Stimulated activated CD4-positive, alpha-beta T cell treated with anti-CD3 and anti-CD28 coated beads, TNF-alpha, amount 100 ng/mL, for 1 hour (primary cell): ENCODE measurements around the gene EPB41L4B.
"Not testable (repeated sequence)": the region's sequence is repeated elsewhere in the genome, so short reads cannot be mapped to it uniquely, and the experiment has no call there.

Experiments used
- DNase-seq, 3 donors: peaks; one replicate each; pipeline ENCODE4 v3.0.0-alpha.2; 2020; ENCODE audit warnings: low read depth in 3 of 3, low spot score in 1 of 3

EPB41L4B gene

GRCh38 chr9:109301012-109301411 is 19.8 kb downstream of the EPB41L4B start:
- no peak for DNase-seq

DNA sequence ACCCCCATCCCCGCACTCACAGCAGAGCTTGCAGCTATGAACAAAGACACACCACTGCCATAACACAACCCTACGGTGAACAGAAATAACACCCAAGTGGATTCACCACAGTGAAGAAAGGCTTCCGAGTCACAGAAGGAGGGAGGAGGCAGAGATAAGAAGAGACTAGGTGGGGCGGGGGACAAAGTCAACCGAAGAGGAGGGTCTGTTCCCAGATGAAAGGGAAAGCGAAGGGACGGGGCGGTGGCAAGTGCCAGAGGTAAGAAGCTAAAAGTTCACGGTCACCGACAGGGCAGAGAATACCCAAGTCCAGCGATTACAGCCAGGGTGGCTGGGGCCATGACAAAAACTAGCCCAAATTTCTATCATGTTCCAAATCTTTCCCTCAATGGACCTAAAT is 21.0 kb downstream of the EPB41L4B start:
- DNase-seq, result no peak

GRCh38 chr9:109297899-109298298 is 23.0 kb downstream of the EPB41L4B start:
- DNase-seq, result no peak

GRCh38 chr9:109295221-109296130 is 25.4 kb downstream of the EPB41L4B start:
- DNase-seq, result no peak

DNA sequence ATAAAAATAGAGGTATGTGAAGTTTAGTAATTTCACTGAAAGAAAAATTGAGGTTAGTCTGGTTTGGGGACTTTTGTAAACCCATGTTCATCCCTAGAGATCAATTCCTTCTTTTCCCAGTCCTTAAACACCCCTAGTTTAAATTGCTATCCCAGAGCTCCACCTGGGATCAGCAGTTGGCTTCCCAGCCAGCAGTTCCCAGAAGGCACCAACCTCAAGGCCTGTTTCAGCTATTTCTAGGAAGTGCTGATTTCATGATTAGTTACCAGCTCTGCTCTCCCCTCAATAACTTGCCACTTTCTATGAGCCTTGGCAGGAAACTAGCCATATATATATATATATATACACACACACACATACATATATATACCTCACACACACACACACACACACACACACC is 30.5 kb downstream of the EPB41L4B start:
- no peak for DNase-seq

DNA sequence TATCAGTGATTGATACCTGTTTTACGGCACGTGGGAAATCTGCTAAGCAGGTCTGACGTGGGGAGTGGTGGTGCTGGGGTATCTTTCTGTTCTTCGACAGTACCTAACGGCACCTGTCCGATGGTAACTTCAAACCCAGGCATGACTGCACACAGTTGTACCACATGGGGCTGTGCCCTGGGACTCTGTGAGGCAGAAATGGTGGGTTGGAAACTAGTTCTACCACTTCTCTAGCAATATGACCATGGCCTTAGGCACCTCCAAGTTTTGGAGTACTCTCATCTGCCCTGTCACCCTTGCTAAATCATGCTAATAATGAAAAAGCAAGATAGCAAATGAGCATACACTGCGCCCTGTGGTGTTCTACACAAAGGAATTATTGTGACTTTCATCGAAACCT is 30.9 kb downstream of the EPB41L4B start:
- no peak for DNase-seq

GRCh38 chr9:109289186-109289585 is 31.7 kb downstream of the EPB41L4B start:
- no peak for DNase-seq

GRCh38 chr9:109286981-109287380 is 33.9 kb downstream of the EPB41L4B start:
- DNase-seq, result no peak

DNA sequence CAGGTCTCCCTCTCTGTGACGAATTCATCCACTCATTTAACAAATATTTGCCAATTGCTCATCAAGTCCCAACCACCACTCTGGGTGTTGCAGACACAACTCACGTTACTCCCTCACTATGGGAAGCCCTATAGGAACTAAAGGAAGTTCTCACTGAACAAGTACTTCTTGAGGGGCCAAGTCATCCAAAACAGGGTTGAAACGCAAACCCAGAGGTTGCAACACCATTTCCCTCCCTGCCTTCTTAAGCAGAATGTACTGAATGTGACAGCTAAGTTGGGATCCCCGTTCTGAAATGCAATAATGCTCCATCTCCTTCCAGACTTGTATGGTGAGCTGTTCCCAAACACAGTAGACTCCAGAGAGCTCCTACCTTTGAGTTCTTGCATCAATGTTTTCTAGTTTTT is 34.3 kb downstream of the EPB41L4B start:
- DNase-seq, result no peak

- not testable (repeated sequence) for DNase-seq
Measured at GRCh38 chr9:109283672-109284071, 37.2 kb downstream of the EPB41L4B start.

DNA sequence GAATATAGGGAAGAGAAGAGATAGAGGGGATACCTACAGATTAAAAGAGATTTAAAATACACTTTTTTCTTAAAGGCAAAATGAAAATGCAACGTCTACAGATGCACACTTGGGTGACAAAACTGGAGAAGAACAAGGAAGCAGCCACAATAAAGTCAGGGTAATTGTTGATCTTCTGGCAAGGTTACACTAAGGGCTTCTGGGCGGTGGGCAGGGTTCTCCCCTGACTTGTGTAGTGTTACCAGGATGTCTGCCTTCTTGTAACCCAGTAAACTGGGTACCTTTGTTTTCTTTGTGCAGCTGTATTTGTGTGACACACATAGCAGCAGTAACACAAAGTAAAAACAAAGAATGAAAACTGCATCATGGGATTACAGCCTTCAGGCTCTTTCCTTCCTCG is 37.8 kb downstream of the EPB41L4B start:
- DNase-seq, result no peak

DNA sequence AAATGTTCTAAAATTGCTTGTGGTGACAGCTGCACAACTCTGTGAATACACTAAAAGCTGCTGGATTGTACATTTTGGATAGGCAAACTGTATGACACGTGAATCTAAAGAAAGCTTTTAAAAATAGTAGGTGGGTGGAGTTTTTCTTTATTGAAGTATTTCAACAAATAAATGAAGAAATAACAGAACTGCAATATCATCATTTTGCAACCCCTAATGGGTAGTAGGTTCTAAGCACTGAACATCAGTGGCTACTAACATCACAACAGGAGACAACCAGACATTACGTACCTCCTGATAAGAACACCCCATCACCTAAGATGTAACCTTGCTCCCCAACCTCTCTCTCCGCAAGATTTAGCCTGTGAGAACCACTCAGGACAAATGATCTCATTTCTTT is 38.6 kb downstream of the EPB41L4B start:
- DNase-seq, result no peak

DNA sequence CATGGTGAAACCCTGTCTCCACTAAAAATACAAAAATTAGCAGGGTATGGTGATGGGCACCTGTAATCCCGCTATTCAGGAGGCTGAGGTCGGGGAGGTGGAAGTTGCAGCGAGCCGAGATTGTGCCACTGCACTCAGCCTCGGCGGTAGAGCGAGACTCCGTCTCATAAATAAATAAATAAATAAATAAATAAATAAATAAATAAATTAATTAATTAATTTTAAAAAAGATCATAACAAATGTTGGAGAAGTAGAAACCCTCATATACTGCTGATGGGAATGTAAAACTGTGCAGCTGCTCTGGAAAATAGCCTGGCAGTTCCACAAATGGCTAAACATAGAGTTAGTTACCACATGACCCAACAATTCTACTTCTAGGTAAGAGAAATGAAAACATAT is 39.3 kb downstream of the EPB41L4B start:
- DNase-seq, result no peak

DNA sequence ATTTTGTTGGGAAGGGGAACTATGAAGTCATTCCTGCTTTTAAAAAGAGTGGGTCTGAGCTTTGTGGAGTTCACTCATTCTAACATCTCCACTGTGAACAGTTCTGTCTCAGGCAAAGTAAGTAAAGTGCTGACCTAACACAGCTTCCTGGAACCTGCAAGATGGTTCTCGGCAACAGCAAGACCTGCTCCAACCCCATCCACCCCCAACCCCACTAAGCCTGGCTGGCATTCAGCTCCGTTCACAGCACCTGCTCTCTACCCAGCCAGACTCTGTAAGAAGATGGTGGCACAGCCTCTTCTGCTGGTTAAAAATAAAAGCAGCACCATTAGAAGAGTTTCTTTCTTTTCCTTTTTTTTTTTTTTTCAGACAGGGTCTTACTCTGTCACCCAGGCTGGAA is 42.0 kb downstream of the EPB41L4B start:
- no peak for DNase-seq

DNA sequence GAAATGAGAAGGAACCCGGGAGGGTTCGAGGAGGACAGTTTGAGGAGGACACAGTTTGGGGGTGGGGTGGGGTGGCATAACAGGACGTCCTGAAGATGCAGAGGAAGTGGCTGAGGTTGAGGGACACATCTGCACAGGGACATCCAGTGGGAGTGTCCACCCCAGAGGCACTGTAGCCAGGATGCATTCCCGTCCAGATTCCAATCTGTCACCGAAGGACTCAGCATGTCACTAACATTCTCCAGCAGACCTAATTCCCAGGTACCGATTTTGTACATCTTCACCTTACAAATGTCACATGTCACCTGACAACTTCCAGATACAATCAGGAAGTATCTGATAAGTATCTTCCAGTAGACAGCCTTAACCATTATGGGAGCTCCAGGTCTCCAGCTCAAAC is 42.6 kb downstream of the EPB41L4B start:
- DNase-seq, result no peak

- no peak for DNase-seq
Measured at GRCh38 chr9:109277451-109277850, 43.4 kb downstream of the EPB41L4B start.

GRCh38 chr9:109276469-109277440 is 44.1 kb downstream of the EPB41L4B start:
- no peak for DNase-seq

DNA sequence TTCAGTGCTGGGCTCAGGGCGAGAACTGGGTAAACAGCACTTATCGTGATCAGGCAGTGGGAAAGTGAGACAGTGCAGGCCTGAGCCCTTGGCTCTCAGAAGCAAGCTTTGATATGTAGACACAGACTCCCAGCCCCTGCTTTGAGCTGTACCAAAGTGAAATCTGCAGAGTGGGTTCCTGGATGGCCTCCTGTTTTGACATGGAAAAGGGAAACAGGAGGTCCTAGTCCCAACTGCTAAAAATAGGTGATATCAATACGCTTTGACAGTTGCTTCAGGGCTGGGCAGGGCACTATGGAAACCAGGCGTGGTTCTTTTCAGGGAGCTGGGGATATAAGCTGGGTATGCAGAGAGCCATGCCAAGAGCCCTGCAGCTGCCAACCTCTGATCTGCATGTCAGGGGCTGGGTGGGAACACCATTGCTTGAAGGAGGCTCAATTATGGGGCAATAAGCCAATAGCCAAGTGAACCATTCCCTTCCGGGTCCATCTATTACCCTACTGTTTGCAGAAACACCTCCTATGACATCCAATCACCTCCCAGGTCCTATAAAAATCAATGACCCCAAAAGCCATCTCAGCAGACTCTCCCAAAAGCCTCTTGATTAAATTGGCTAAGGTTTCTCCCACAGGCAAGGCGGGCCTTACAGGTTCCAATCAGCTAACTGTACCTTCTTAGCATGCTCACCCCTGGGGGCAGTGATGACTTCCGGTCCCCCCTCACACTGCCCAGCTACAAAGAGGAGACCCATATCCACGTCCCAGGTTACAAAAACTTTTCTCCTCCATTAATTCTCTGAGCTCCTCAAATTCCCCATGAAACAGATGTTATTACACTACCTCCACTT is 45.8 kb downstream of the EPB41L4B start:
- no peak for DNase-seq

- no peak for DNase-seq
Measured at GRCh38 chr9:109273869-109274268, 47.0 kb downstream of the EPB41L4B start.

DNA sequence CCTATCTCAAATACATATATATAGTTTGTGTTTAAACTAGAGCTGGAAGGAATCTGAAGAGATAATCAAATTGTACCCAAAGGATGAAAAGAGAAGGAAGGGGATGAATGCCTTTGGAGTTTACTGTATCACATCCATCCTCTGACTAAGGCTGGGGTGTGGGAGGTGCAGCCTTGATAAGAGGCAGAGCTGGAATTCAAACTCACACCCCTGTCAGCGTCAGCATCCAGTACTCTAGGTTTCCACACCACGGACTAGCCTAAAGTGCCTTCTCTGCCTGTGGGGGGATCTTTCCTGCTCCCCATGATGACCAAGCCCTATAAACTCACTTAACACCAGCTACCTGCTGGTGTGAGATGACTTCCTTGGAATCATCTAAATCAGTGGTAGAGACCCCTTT is 48.1 kb downstream of the EPB41L4B start:
- DNase-seq, result no peak

DNA sequence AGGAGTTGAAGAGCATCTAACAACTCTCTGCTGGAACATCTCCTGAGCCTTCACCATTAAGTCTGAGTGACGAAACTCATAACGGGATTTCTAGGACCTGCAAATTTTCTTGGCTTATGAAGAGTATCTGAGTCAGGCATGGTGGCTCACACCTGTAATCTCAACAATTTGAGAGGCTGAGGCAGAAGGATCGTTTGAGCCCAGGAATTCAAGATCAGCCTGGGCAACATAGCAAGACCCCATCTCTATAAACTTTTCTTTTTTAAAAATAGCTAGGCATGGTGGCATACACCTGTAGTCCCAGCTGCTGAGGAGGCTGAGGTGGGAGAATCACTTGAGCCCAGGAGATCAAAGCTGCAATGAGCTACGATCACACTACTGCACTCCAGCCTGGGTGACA is 48.8 kb downstream of the EPB41L4B start:
- DNase-seq, result no peak
